Stimulated activated naive CD8-positive, alpha-beta T cell treated with anti-CD3 and anti-CD28 coated beads, Interleukin-15, amount 100 ng/mL, for 72 hours (primary cell): Measurements from ENCODE around the gene NALCN.

ENCODE experiments used
- ATAC-seq: fragments of 150-1000 bp; cut with Tn5 transposase; 2 replicates; pipeline ENCODE4 v1.10.0; 2021; ENCODE audit warnings: mild to moderate bottlenecking, moderate library complexity
- DNase-seq, 2 donors: peaks; one replicate each; pipeline ENCODE4 v3.0.0; 2021 to 2022
- H3K27ac Mint-ChIP-seq, 2 donors: one replicate each; pipeline ENCODE4 v1.8.0; 2022; ENCODE audit warnings: mild to moderate bottlenecking in 2 of 2, mixed read lengths in 2 of 2, moderate library complexity in 2 of 2
- H3K27me3 Mint-ChIP-seq: one replicate; pipeline ENCODE4 v1.8.0; 2022; ENCODE audit warnings: mixed read lengths
- H3K4me1 Mint-ChIP-seq: one replicate; pipeline ENCODE4 v1.8.0; 2022; ENCODE audit warnings: mild to moderate bottlenecking, mixed read lengths
- H3K4me3 Mint-ChIP-seq, 2 donors: one replicate each; pipeline ENCODE4 v1.8.0; 2022; ENCODE audit warnings: mild to moderate bottlenecking in 2 of 2, mixed read lengths in 2 of 2, moderate library complexity in 1 of 2
- H3K9me3 Mint-ChIP-seq, 2 donors: one replicate each; pipeline ENCODE4 v1.8.0; 2022; ENCODE audit warnings: mixed read lengths in 2 of 2

Gene NALCN

GRCh38 chr13:101416181-101417042 lies at the start of gene NALCN:
NALCN (minus strand) TSS chr13:101416508; CDS start chr13:101399126, 17,382 bp downstream.
- Mint-ChIP-seq H3K4me3 (peak within 1 kb of the TSS; percentile 26 to 65), H3K27me3 (peaks cover 54% of the 10 kb centered on the region), H3K4me1 (no peaks in the 10 kb centered on the region), H3K9me3 (no peaks in the 10 kb centered on the region), H3K27ac (no peak within 1 kb of the TSS)
- peak; percentile 60 for ATAC-seq
- DNase-seq: no peak

- no peaks in the 10 kb centered on the region for H3K27me3 Mint-ChIP-seq
- H3K4me3 Mint-ChIP-seq: no peak overlapping the region
- ATAC-seq (no peak), DNase-seq (no peak)
- no peaks in the 10 kb centered on the region for H3K4me1 Mint-ChIP-seq
- H3K9me3 Mint-ChIP-seq: no peaks in the 10 kb centered on the region
- no peak overlapping the region for H3K27ac Mint-ChIP-seq
Measured at GRCh38 chr13:101465877-101466276, 49.6 kb upstream of the NALCN start.

GRCh38 chr13:101457176-101457575 lies 40.9 kb upstream of the NALCN start:
- DNase-seq: no peak
- H3K9me3 Mint-ChIP-seq: peaks cover 0 to 4% of the 10 kb centered on the region in 2 donors
- H3K27me3 Mint-ChIP-seq: peaks cover 39% of the 10 kb centered on the region
- no peak overlapping the region for H3K27ac Mint-ChIP-seq
- H3K4me1 Mint-ChIP-seq: no peaks in the 10 kb centered on the region
- no peak for ATAC-seq
- H3K4me3 Mint-ChIP-seq: no peak overlapping the region

GRCh38 chr13:101455863-101456262 lies 39.6 kb upstream of the NALCN start:
- DNase-seq: no peak
- H3K9me3 Mint-ChIP-seq: peaks cover 0 to 4% of the 10 kb centered on the region in 2 donors
- ATAC-seq: no peak
- no peak overlapping the region for H3K27ac Mint-ChIP-seq
- peaks cover 46% of the 10 kb centered on the region for H3K27me3 Mint-ChIP-seq
- no peaks in the 10 kb centered on the region for H3K4me1 Mint-ChIP-seq
- H3K4me3 Mint-ChIP-seq: no peak overlapping the region

GRCh38 chr13:101454767-101455166 lies 38.5 kb upstream of the NALCN start:
- no peak for ATAC-seq
- no peak for DNase-seq
- Mint-ChIP-seq H3K27me3 (peaks cover 38% of the 10 kb centered on the region), H3K9me3 (no peaks in the 10 kb centered on the region), H3K4me1 (no peaks in the 10 kb centered on the region), H3K27ac (no peak overlapping the region), H3K4me3 (no peak overlapping the region)

GRCh38 chr13:101453784-101454201 lies 37.5 kb upstream of the NALCN start:
- Mint-ChIP-seq H3K27me3 (peaks cover 36% of the 10 kb centered on the region), H3K4me3 (peak overlapping the region in 1 of 2 donors; percentile 44), H3K9me3 (no peaks in the 10 kb centered on the region), H3K4me1 (no peaks in the 10 kb centered on the region), H3K27ac (no peak overlapping the region)
- ATAC-seq (peak; percentile 37), DNase-seq (peak in 1 of 2 donors; percentile 7)

GRCh38 chr13:101452519-101453485 lies 36.5 kb upstream of the NALCN start, which contains the start of gene ITGBL1:
ITGBL1 (plus strand) TSS chr13:101452675; CDS start chr13:101452834, 159 bp downstream.
- H3K27me3 Mint-ChIP-seq: peaks cover 36% of the 10 kb centered on the region
- H3K9me3 Mint-ChIP-seq: no peaks in the 10 kb centered on the region
- H3K4me3 Mint-ChIP-seq: peak within 1 kb of the TSS in 1 of 2 donors; percentile 44
- DNase-seq: no peak
- no peak within 1 kb of the TSS for H3K27ac Mint-ChIP-seq
- peak; percentile 33 for ATAC-seq
- H3K4me1 Mint-ChIP-seq: no peaks in the 10 kb centered on the region

- H3K9me3 Mint-ChIP-seq: no peaks in the 10 kb centered on the region
- ATAC-seq: no peak
- H3K27ac Mint-ChIP-seq: no peak overlapping the region
Measured at GRCh38 chr13:101451641-101452040, 35.3 kb upstream of the NALCN start.

GRCh38 chr13:101450749-101451130 lies 34.4 kb upstream of the NALCN start:
- ATAC-seq: no peak
- Mint-ChIP-seq H3K27ac (no peak overlapping the region), H3K4me3 (no peak overlapping the region), H3K27me3 (peaks cover 36% of the 10 kb centered on the region), H3K4me1 (no peaks in the 10 kb centered on the region), H3K9me3 (no peaks in the 10 kb centered on the region)
- DNase-seq: no peak

More at GRCh38 chr13:101451641-101452040, 35.3 kb upstream of the NALCN start:
- DNase-seq: no peak
- H3K4me3 Mint-ChIP-seq: no peak overlapping the region
- H3K4me1 Mint-ChIP-seq: no peaks in the 10 kb centered on the region
- peaks cover 36% of the 10 kb centered on the region for H3K27me3 Mint-ChIP-seq

- Mint-ChIP-seq H3K27ac (no peak overlapping the region), H3K9me3 (no peaks in the 10 kb centered on the region), H3K4me3 (no peak overlapping the region), H3K27me3 (peaks cover 34% of the 10 kb centered on the region), H3K4me1 (no peaks in the 10 kb centered on the region)
- DNase-seq (no peak), ATAC-seq (no peak)
Measured at GRCh38 chr13:101449790-101450748, 33.8 kb upstream of the NALCN start.

GRCh38 chr13:101447852-101448251 lies 31.5 kb upstream of the NALCN start:
- H3K27me3 Mint-ChIP-seq: peaks cover 14% of the 10 kb centered on the region
- H3K4me3 Mint-ChIP-seq: no peak overlapping the region
- no peak overlapping the region for H3K27ac Mint-ChIP-seq
- DNase-seq (no peak), ATAC-seq (no peak)
- no peaks in the 10 kb centered on the region for H3K4me1 Mint-ChIP-seq
- no peaks in the 10 kb centered on the region for H3K9me3 Mint-ChIP-seq

GRCh38 chr13:101434486-101434885 lies 18.2 kb upstream of the NALCN start:
- DNase-seq (no peak), ATAC-seq (no peak)
- Mint-ChIP-seq H3K9me3 (no peaks in the 10 kb centered on the region), H3K4me1 (no peaks in the 10 kb centered on the region), H3K27me3 (no peaks in the 10 kb centered on the region), H3K4me3 (no peak overlapping the region), H3K27ac (no peak overlapping the region)

GRCh38 chr13:101433895-101434294 lies 17.6 kb upstream of the NALCN start:
- no peak for ATAC-seq
- no peak overlapping the region for H3K27ac Mint-ChIP-seq
- no peaks in the 10 kb centered on the region for H3K4me1 Mint-ChIP-seq
- DNase-seq: no peak
- peaks cover 3% of the 10 kb centered on the region for H3K27me3 Mint-ChIP-seq
- H3K9me3 Mint-ChIP-seq: no peaks in the 10 kb centered on the region
- H3K4me3 Mint-ChIP-seq: no peak overlapping the region

- no peak for ATAC-seq
- Mint-ChIP-seq H3K27me3 (peaks cover 10% of the 10 kb centered on the region), H3K27ac (no peak overlapping the region), H3K4me3 (no peak overlapping the region), H3K9me3 (no peaks in the 10 kb centered on the region), H3K4me1 (no peaks in the 10 kb centered on the region)
- no peak for DNase-seq
Measured at GRCh38 chr13:101429733-101430132, 13.4 kb upstream of the NALCN start.

- Mint-ChIP-seq H3K4me3 (no peak overlapping the region), H3K27me3 (peaks cover 17% of the 10 kb centered on the region), H3K27ac (peak overlapping the region in 1 of 2 donors; percentile 2), H3K9me3 (no peaks in the 10 kb centered on the region), H3K4me1 (no peaks in the 10 kb centered on the region)
- ATAC-seq (no peak), DNase-seq (no peak)
Measured at GRCh38 chr13:101425623-101426022, 9.3 kb upstream of the NALCN start.
